ENCODE results near the gene LPAR2.

LPAR2 gene

GRCh38 chr19:19632661-19633060 is 4.6 kb upstream of the LPAR2 start:
- Histone ChIP-seq H3K27me3 (replicated peaks; ENCODE audit: control insufficient read depth, insufficient read depth, low read length) (no peaks in the 10 kb centered on the region), H3K4me3 (replicated peaks; ENCODE audit: low read depth, low read length) (no peak overlapping the region), H3K36me3 (ENCODE audit: control insufficient read depth, insufficient read depth, low read length) (peaks cover 48% of the 10 kb centered on the region)
- no peak for TF ChIP-seq CTCF (IDR thresholded peaks at IDR 0.05; ENCODE audit: insufficient read depth, low read length, poor library complexity, severe bottlenecking)
- no peak for DNase-seq (ENCODE audit: extremely low read depth, insufficient read length)

- Histone ChIP-seq H3K36me3 (ENCODE audit: control insufficient read depth, insufficient read depth, low read length) (peaks cover 42% of the 10 kb centered on the region), H3K27me3 (replicated peaks; ENCODE audit: control insufficient read depth, insufficient read depth, low read length) (no peaks in the 10 kb centered on the region), H3K4me3 (replicated peaks; ENCODE audit: low read depth, low read length) (no peak overlapping the region)
- TF ChIP-seq CTCF (IDR thresholded peaks at IDR 0.05; ENCODE audit: insufficient read depth, low read length, poor library complexity, severe bottlenecking): no peak
- no peak for DNase-seq (ENCODE audit: extremely low read depth, insufficient read length)
Observed at GRCh38 chr19:19631346-19631745, 3.3 kb upstream of the LPAR2 start.

- no peak for TF ChIP-seq CTCF (IDR thresholded peaks at IDR 0.05; ENCODE audit: insufficient read depth, low read length, poor library complexity, severe bottlenecking)
- peaks cover 38% of the 10 kb centered on the region for H3K36me3 ChIP-seq (ENCODE audit: control insufficient read depth, insufficient read depth, low read length)
- no peak for DNase-seq (ENCODE audit: extremely low read depth, insufficient read length)
- no peak overlapping the region for H3K4me3 ChIP-seq (replicated peaks; ENCODE audit: low read depth, low read length)
- H3K27me3 ChIP-seq (replicated peaks; ENCODE audit: control insufficient read depth, insufficient read depth, low read length): no peaks in the 10 kb centered on the region
Observed at GRCh38 chr19:19630426-19630825, 2.4 kb upstream of the LPAR2 start.

GRCh38 chr19:19630062-19630414 is 2.0 kb upstream of the LPAR2 start:
- Histone ChIP-seq H3K36me3 (ENCODE audit: control insufficient read depth, insufficient read depth, low read length) (peaks cover 34% of the 10 kb centered on the region), H3K27me3 (replicated peaks; ENCODE audit: control insufficient read depth, insufficient read depth, low read length) (no peaks in the 10 kb centered on the region), H3K4me3 (replicated peaks; ENCODE audit: low read depth, low read length) (no peak overlapping the region)
- TF ChIP-seq CTCF (IDR thresholded peaks at IDR 0.05; ENCODE audit: insufficient read depth, low read length, poor library complexity, severe bottlenecking): no peak
- DNase-seq (ENCODE audit: extremely low read depth, insufficient read length): no peak

- Histone ChIP-seq H3K27me3 (replicated peaks; ENCODE audit: control insufficient read depth, insufficient read depth, low read length) (no peaks in the 10 kb centered on the region), H3K36me3 (ENCODE audit: control insufficient read depth, insufficient read depth, low read length) (peaks cover 24% of the 10 kb centered on the region), H3K4me3 (replicated peaks; ENCODE audit: low read depth, low read length) (peak overlapping the region; percentile 72)
- peak; percentile 57 for DNase-seq (ENCODE audit: extremely low read depth, insufficient read length)
- TF ChIP-seq CTCF (IDR thresholded peaks at IDR 0.05; ENCODE audit: insufficient read depth, low read length, poor library complexity, severe bottlenecking): no peak
Observed at GRCh38 chr19:19628501-19629134, 598 bp upstream of the LPAR2 start.

Measured in GM06990 (cell line).